ENCODE data around the gene NCAM2.

DNA sequence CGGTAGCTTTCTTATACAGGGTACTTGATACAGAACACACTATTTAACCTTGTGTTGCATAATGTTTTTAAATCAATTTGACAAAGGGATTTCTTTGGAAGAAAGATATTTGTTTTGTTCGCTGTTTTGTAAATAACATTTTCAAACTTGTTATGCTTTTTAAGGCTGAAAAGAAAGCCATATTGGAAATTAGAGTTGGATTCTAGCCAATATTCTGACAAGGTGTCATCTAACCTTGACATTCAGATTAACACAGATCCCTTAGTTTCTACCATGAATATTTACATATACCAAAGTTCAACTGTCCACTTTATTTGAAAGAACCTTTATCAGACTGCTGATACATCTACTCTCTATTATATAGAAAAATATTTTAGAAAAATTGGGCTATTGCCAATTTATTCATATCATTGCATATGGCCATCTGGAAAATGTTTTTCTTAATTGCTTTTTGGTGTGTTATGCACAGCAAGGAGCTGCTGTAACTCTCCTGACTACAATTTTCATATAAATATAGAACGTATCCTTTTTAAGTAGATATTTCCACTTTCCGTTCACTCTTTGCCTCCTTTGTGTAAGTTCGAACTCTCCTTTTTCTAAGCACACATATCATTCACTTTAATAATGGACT is 206.3 kb downstream of the NCAM2 start:
- TF ChIP-seq CTCF (IDR thresholded peaks at IDR 0.05): no peak
- no peak for TF ChIP-seq EP300 (IDR thresholded peaks at IDR 0.05)
- TF ChIP-seq POLR2A (IDR thresholded peaks at IDR 0.05): no peak

Data from ovary (tissue), 3 donors.